Middle frontal gyrus (tissue), 1 donor: ENCODE results near the gene KCNK3.

Experiments
- DNase-seq: peaks from one replicate; pipeline ENCODE4 v3.0.0-alpha.2; 2015; ENCODE audit warnings: low spot score; ENCODE audit errors: extremely low spot score

Gene KCNK3

GRCh38 chr2:26687801-26688200, 4.7 kb upstream of the KCNK3 start:
- no peak for DNase-seq

- no peak for DNase-seq
Measured at GRCh38 chr2:26691161-26691560, 1.4 kb upstream of the KCNK3 start.

- DNase-seq: no peak
Measured at GRCh38 chr2:26691881-26692278, 642 bp upstream of the KCNK3 start.

GRCh38 chr2:26692897-26693849, 651 bp downstream of the KCNK3 start:
- DNase-seq: no peak

- no peak for DNase-seq
Measured at GRCh38 chr2:26694001-26694400, 1.5 kb downstream of the KCNK3 start.

- DNase-seq: no peak
Measured at GRCh38 chr2:26696351-26696816, 3.9 kb downstream of the KCNK3 start.

- DNase-seq: no peak
Measured at GRCh38 chr2:26697425-26697824, 4.9 kb downstream of the KCNK3 start.

GRCh38 chr2:26699295-26699694, 6.8 kb downstream of the KCNK3 start:
- no peak for DNase-seq

- no peak for DNase-seq
Measured at GRCh38 chr2:26700078-26700477, 7.6 kb downstream of the KCNK3 start.

- DNase-seq: no peak
Measured at GRCh38 chr2:26701596-26701995, 9.1 kb downstream of the KCNK3 start.

- no peak for DNase-seq
Measured at GRCh38 chr2:26702025-26702424, 9.5 kb downstream of the KCNK3 start.

GRCh38 chr2:26704441-26704977, 12.0 kb downstream of the KCNK3 start:
- DNase-seq: no peak

GRCh38 chr2:26705126-26705525, 12.6 kb downstream of the KCNK3 start:
- DNase-seq: no peak

- DNase-seq: no peak
Measured at GRCh38 chr2:26706093-26706492, 13.6 kb downstream of the KCNK3 start.

- no peak for DNase-seq
Measured at GRCh38 chr2:26706616-26707473, 14.3 kb downstream of the KCNK3 start.

GRCh38 chr2:26707747-26708146, 15.2 kb downstream of the KCNK3 start:
- DNase-seq: no peak

GRCh38 chr2:26708457-26708856, 15.9 kb downstream of the KCNK3 start:
- DNase-seq: no peak

GRCh38 chr2:26709323-26710110, 17.0 kb downstream of the KCNK3 start:
- DNase-seq: no peak

- no peak for DNase-seq
Measured at GRCh38 chr2:26710145-26710544, 17.6 kb downstream of the KCNK3 start.

GRCh38 chr2:26710743-26711456, 18.4 kb downstream of the KCNK3 start:
- DNase-seq: no peak
